GM12873 (cell line): ENCODE measurements around the gene C8G.

Experiments
- CTCF ChIP-seq: IDR thresholded peaks from 2 replicates; pipeline ENCODE4 v1.5.1; 2012; ENCODE audit warnings: low read depth, mild to moderate bottlenecking, moderate library complexity, low read length, control low read depth; ENCODE audit not compliant: insufficient read depth; ENCODE audit errors: missing control alignments

C8G gene

GRCh38 chr9:136952876-136953770 is 8.1 kb downstream of the C8G start:
- TF ChIP-seq CTCF: no peak

- no peak for TF ChIP-seq CTCF
These were observed 8.8 kb downstream of the C8G start for GRCh38 chr9:136953771-136954269.

- no peak for TF ChIP-seq CTCF
These were observed 9.4 kb downstream of the C8G start for GRCh38 chr9:136954270-136955083.

- TF ChIP-seq CTCF: no peak
These were observed 10.3 kb downstream of the C8G start for GRCh38 chr9:136955202-136955942.

GRCh38 chr9:136955943-136956335 is 10.9 kb downstream of the C8G start:
- no peak for TF ChIP-seq CTCF

- no peak for TF ChIP-seq CTCF
These were observed 11.6 kb downstream of the C8G start for GRCh38 chr9:136956604-136957003.
